ENCODE results near the gene PLXDC1.
"Not testable (repeated sequence)": the region's sequence is repeated elsewhere in the genome, so short reads cannot be mapped to it uniquely, and the experiment has no call there.

Gene PLXDC1

DNA sequence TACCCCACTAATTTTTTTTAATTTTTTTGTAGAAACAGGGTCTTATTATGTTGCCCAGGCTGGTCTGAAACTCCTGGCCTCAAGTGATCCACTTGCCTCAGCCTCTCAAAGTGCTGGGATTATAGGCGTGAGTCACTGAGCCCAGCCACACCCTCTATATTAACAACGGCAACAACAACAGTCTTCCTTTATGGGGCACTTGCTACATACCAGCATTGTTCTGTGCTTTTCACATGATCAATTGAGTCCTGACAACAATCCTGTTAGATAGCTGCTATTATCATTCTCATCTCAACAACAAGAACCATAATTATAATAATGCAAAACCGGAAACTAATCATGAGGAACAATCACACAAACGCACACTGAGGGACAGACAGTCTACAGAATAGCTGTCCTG is 27.1 kb upstream of the PLXDC1 start:
- DNase-seq = no peak

DNA sequence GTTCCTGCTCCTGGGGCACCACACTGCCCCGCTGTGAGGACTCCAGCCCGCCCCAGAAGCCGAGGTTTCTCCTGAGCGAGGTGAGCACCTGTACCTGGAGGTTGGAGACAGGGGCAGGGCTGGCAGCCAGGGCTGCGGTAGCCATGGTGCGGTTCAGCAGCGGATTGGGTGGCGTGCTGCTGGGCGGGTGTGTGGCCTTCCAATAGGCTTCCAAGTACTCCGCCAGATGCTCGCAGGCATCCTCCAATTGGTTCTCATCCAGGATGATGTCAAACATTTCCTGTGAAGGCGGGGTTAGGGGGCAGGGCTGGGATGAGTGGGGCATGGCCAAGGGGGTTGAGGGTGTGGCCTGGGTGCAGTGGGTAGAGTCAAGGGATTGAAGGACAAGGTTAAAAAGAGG is 25.8 kb upstream of the PLXDC1 start:
- peak in 1 of 3 experiments; percentile 5 for DNase-seq

DNA sequence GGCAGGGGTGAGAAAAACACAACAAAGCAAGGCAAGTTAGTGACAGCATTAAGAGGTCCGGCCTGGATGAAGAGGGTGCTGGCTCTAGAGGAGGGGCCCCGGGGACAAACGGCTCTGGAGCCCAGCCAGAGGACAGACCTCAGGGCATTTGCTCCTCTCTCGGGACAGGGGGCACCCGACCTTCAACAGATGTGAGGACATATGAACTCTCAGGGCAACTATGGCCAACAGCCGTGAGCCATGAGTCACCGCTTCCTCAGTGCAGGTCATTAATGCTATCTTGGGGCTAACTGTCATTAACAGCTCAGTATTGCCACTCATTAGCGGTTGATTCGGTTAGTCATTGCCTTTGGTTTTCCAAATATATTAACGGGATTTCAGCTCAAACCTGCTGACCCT is 24.3 kb upstream of the PLXDC1 start:
- no peak for DNase-seq

DNA sequence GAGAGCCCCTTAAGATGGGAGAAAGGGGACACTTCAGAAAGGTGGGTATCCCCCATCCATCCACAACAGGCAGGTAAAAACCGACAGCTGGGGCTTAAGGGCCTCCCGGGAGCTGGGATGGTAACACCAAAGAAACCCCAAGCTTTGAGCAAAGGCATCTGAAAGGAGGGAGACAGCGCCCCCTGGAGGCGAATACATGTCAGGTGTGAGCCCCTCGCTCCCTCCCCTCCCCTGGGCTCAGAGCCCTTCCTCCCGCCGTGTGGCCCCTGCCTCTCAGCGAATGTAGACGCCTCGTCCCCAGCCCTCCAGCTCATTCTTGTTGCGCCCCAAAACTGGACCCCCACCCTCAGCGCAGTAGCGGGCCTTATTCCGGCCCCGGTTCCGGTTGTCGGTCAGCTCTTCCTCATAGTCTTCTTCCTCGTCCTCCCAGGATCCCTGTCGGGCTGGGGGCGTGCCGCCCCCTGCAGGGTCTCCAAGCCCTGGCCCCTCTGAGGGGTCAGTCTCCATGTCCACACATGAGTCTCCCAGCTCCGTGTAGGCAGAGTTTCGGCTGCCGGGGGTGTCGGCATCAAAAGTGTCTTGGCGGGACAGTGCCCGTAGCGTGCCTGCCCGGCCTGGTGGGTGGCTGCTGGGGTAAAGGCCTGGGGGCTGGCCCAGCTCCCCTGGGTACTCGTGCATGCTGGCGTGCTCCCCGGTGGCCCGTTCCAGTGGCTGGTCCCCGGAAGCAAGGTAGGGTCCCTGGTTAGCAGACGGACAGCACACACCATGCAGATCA is 23.7 kb upstream of the PLXDC1 start:
- peak in 2 of 3 experiments; percentile 32 to 59 for DNase-seq

DNA sequence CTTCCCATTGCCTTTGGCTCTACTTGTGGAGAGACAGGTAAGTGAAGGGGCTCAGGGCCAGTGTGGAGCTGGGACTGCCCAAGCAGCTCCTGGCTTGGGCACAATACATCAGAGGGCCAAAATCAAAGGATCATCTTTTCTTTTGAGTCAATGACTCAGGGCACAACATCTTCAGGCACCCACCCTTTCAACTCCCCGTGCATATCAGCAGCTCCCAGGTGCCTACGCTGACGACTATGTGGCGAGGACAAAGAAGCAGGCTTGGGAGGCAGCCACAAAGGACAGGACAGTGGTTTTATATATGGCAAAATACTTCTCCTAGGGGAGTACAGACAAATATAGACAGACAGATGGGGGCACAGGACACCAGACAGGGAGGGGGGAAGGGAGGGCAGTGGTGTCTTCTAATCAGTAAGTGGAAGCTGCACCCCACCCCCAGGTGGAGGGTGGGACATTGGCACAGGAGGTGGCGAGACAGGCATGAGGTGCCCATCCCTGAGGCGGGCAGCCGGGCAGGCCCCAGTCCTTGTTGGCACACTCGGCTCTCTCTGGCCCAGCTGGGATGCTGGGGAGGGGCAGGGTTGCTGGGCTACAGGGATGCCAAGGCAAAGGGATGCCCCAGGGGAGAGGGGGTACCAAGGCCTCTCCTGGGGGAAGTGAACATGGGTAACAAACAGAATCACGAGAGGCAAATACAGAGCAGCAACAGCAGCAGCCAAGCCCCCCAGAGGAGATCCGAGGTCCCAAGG is 22.3 kb upstream of the PLXDC1 start:
- no peak for DNase-seq

DNA sequence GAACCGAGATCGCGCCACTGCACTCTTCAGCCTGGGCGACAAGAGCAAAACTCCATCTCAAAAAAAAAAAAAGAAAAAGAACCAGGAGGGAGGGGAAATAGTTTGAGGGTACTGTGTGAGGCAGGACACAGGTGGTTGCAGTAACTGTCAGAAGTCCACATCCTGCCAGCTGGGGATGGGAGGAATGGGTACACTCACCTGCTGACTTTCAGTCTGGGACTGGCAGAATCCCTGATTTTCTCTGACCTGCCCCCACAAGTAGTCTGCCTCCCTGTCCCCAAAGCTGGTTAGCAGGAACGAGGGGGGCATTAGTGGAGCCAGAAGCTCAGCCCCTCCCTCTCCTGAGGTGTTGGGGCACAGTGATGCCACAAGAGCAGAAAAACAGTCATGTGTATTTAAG is 21.6 kb upstream of the PLXDC1 start:
- no peak for DNase-seq

DNA sequence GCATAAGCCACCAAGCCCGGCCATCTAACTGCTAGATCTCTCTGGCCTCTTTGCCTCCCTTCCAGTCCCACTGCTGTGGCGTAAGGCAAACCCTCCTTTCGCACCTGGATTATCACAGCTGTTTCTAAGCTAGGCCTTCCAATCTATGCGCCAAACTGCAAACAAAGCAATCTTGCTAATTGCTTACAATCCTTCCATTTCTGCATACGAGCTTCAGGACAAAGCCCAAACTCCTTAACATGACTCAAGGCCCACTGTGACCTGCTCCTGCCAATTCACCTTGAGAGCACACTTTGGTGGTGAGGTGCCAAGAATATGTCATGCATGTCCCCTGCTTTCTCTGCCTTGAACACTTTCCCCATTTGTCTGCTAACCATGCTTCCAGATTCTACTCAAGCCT is 20.5 kb upstream of the PLXDC1 start:
- no peak for DNase-seq

DNA sequence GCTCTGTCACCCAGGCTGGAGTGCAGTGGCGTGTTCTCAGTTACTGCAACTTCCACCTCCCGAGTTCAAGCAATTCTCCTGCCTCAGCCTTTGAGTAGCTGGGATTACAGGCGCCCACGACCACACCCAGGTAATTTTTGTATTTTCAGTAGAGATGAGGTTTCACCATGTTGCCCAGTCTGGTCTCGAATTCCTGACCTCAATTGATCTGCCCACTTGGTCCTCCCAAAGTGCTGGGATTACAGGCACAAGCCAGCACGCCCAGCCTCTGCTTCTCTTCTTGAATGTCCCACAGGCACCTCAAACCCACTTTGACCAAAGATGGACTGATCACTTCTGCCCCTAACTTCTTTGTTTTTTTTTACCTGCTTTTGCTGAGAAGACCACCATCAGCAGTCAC is 19.1 kb upstream of the PLXDC1 start:
- DNase-seq = no peak

DNA sequence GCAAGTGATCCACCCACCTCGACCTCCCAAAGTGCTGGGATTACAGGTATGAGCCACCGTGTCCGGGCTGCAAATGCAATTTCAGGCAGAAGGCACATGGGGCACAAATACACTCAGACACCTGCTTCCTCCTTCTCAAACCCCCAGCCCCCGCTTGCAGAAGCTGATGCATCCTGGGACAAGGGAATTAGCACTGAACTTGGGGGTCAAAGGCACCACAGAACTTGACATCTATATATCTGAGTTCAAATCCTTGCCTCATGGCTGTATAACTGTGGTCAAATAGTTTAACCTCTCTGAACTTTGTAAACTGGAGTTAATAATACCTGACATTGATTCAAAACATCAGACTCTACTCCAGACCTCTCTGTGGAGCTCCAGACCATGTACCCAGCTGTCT is 18.7 kb upstream of the PLXDC1 start:
- no peak for DNase-seq

DNA sequence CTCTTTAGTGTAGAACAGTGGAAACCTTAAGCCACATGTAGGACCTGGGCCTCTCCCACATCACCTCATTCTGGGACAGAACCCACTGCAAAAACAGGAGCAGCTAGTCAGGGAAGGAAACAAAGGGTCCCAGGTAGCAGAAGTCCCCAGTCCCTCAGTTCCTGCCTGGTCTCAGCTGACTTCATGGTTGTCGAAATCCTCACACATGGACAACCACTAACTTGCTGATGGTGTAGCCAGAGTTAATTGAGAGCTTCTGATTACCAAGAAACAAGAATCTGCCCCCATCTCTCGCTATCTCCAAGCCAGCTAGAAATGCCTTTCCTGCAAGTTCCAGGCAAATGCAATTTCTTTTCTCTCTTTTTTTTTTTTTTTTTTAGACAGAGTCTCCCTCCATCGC is 18.1 kb upstream of the PLXDC1 start:
- no peak for DNase-seq

DNA sequence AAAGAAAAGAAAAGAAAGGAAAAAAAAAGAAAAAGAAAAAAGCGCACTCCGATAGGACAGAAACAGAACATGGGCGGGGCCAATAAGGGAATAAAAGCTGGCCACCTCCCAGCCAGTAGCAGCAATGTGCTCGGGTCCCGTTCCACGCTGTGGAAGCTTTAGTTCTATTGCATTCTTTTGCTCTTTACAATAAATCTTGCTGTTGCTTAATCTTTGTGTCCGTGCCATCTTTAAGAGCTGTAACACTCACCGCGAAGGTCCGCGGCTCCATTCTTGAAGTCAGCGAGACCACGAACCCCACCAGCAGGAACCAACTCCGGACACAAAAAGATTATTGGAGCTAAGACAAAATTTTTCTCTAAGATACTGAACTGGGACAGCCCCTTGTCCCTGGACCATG is 17.7 kb upstream of the PLXDC1 start:
- DNase-seq = no peak

DNA sequence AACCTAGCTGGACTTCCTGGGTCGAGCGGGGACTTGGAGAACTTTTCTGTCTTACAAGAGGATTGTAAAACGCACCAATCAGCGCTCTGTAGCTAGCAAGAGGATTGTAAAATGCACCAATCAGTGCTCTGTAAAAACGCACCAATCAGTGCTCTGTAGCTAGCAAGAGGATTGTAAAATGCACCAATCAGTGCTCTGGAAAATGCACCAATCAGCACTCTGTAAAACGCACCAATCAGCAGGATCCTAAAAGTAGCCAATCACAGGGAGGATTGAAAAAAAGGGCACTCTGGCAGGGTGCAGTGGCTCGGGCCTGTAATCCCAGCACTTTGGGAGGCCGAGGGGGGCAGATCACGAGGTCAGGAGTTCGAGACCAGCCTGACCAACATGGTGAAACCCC is 17.1 kb upstream of the PLXDC1 start:
- not testable (repeated sequence) for DNase-seq

DNA sequence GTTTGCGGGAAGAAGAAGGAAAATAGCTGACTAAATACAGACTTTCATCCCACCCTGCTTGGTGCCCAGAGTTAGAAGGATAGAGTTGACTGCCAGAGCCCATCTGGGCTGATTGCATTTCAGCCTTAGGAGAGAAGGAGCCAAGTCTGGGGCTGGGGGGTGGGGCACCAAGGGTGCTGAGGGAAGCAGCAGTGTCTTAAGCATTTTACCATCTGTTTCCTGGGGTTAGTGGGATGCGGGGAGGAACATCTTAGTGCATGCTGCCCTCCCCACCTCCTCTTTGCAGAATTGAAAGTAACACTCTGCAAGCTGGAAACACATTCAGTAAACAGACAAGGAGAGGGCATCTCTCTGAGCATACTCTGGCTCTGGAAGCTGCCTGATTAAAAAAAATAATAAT is 16.0 kb upstream of the PLXDC1 start:
- no peak for DNase-seq

DNA sequence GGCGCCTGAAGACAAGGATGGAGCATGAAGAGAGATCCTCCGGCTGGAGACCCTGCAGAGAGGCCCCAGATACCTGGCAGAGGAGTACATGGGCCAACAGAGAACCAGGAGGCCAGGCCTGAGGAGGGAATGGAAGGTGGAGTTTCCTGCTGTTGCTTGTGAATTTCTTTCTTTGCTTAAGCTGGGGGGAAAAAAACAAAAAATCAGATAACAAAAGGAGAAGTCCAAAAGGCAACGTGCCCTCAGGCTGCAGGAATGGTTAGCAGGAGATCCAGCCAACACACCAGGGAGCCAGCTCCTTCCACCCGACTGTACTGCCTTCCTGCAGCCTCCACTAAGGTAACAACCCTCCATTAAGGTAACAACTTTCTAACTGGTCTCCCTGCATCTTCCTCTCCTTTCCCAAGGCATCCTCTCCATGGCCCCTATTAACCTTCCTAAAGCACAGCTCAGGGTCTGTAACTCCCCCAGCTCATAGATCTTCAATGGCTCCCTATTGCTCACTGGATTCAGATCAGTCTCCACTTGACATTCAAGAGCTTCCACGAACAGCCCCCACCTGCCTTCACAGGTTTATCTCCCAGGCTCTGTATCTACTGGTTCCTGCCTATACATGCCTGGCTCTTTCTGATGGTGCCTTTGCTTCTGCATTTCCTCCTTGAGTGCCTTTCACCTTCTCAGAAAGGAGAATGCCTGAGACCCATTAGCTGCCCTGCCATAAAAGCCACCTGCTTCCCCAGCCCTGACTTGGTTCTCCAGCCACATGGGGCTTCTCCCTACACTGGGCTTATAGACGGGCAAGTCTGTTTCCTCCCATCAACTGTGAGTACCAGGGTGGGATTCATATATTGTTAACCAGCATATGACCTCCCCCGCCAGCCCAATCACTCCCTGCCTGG is 15.2 kb upstream of the PLXDC1 start:
- DNase-seq = peak in 1 of 3 experiments; percentile 41

DNA sequence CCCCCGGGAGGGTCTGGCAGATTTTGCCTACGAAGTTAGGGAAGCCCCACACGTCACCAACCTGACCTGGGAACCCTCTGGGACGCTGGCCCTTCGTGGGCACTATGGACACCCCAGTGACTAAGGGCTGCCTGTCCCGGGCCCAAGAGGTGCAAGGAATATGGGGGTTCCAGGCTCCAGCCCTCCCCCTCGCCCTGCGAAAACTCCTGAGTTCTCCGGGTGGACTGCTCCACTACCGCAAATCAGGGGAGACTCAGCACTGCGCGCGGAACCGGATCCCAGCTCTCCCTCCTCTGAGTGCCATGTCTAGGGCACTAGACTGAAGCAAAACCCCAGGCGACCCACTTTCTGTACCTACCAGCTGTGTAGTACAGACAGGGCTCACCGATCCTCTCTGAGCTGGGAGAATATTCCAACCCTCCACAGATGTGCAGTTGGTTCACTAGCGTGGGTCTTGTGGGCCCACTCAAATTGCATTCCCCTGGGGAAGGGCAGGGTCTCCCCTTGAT is 14.5 kb upstream of the PLXDC1 start, which contains the start of gene ARL5C:
TSS of gene ARL5C (minus strand) at position 321 of the 509 bp plus-strand sequence. CDS start 401 bp downstream, outside the sequence.
- DNase-seq = no peak

DNA sequence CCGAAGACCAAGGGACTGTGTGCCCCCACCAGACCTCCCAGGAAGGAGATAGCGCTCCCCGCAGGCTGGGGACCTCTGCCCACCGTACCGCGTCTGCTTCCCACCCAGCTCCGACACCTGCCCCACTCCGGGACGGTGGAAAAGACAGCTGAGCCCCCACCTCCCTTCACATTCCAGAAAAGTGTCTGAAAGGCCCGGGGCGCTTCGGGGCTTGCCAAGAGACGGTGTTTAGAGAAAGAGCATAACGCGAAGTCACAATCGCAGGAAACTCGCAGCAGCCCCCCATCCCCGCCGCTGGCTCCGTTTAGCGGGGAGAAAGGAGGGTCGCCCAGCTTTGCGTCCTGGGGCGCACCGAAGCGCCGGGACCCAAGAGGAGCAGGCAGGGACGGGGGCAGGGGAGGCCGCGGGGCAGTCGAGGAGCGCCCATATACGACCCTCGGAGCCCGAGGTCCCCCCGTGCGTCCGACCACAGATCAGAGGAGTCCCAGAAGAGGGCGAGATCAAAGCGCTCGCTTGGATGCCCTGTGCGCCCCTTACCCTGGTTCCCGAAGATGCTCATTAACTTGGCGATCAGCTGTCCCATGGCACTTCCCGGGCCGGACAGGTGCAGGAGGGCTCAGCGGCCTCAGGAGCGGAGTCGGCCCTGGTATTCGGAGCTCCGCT is 13.9 kb upstream of the PLXDC1 start:
- DNase-seq = no peak

DNA sequence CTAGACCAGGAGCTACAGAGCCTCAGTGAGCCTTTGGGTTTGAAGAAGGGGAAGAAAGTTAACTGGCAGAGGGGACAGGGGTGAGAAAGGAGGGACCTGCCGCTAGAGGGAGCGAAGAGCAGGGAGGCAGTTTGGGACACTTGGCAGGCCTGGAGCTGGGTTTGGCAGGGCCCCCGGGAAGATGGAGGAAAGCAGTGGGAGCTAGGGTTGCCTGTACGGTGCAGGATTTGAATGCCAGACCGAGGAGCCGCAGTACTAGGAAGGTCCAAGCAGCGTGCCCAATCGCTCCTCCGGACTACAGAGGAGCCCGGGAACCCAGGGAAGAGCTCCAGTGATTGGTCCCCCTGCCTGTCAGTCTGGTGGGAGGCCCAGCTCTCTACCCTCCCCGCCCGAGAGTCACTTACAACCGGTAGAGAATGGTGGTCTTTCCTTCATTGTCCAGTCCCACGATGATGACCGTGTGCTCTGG is 13.3 kb upstream of the PLXDC1 start:
- peak in 1 of 3 experiments; percentile 39 for DNase-seq

DNA sequence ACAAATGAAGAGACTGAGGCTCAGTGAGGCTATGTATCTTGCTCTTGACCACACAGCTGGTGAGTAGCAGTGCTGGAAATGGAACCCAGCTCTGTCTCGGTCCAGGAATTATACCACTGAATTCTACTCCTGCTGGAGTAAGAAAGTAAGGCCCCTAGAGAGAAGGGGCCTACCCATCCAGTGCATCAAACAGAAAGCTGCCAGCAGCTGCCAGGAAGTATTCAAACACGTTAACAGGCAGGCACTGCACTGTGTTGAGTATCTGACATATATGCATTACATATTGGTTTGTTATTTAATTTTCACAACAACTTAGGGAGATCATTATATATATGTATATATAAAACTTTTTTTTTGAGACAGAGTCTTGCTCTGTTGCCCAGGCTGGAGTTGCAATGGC is 10.5 kb upstream of the PLXDC1 start:
- no peak for DNase-seq

DNA sequence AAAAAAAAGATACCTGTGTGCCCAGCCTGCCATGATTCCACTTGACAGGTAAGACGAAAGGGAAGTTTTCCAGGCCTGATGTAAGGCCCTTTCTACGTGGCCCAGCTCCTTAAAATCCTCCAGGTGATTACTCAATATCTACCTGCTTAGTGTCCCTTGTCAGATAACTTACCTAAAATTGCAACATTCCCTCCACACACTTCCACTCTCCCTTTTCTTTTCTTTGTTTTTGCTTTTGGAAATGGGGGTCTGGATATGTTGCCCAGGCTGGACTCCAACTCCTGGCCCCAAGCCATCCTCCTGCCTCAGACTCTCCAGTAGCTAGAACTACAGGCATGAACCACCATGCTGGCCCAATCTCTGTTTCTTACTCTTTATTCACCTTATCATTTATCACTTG is 7.2 kb upstream of the PLXDC1 start:
- no peak for DNase-seq

DNA sequence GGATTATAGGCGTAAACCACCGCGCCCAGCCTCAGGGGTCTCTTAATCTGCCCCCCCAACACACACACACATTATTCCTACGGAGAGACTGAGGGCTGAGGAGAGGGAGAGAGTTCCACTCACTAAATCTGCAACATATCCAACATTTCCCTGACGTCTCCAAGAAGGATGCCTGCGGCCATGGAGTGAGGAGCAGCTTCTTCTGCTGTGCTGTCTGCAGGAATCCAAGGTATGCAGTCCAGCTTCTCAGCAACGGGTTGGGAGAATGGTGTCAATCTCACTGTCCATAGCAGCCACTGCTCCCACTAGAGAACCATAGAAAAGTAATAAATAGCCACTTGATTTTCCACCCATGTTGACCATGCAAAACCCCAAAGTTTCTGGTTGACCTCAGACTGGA is 5.1 kb upstream of the PLXDC1 start:
- DNase-seq = no peak

DNA sequence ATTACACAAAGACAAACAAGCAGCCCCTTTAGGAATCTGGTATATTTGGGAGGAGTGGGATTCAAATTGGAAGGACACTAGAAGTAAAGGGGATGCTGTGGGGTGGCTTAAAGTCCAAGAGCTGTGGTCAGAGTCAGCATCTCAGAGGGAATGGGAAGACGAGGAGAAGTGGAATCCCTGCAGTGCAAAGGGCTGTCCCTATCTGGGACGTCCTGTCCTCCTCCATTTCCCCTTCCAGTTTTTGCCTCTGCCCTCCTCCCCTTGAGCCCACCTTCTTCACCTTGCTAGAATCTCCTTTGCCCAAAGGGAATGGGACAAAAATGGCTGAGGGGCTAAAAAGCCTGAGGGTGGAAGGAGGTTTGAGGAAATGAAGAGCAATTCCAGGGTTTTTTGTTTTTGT is 4.2 kb upstream of the PLXDC1 start:
- no peak for DNase-seq

DNA sequence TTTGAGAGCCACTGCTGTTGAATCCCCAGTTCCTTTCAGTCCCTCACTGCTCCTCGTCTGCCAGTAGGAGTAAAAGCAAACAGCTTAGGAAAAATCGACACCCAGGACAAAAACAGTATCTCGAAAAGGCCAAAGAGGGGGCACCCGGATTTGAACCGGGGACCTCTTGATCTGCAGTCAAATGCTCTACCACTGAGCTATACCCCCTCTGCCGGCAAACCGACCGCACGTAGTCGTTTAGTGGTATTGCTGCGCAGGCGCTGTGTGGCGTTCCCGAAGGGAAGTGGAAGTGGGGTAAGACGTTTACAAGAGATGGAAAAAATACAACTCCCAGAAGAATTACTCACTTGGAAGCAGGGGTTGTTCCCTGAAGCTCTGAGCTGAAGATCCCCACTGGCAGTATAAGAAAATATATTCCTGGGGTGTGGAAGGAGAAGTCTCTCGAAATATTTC is 2.2 kb upstream of the PLXDC1 start:
- peak; percentile 85 to 94 (median 89) for DNase-seq
